HCT116 (cell line): Measurements from ENCODE around the gene CS. TPM values are rescaled to one million over a fixed set of nuclear protein-coding genes. Genes with fewer than 3 reads are reported as not detected.

Experiments
- ATAC-seq: fragments of 200-7000 bp; cut with Tn5 transposase; 2 replicates; pipeline ENCODE4 v1.9.1; 2020; ENCODE audit warnings: mild to moderate bottlenecking, moderate library complexity
- BruUV-seq: library from RNA; stranded (reverse); fragments of 400-500 nt; replicated peaks from 2 replicates; lab custom pipeline; 2021; lab: Mats Ljungman, UMichigan
- CTCF ChIA-PET: fragments of 300-600 bp; sonication (Branson Sonifier 250); formaldehyde crosslinking; loops from one replicate; lab custom pipeline; 2021; ENCODE audit warnings: antibody characterized with exemption; lab: Charles Lee
- POLR2A ChIA-PET: fragments of 300-600, 350-600 bp; sonication (Branson Sonifier 250); formaldehyde crosslinking; loops from one replicate; lab custom pipeline; 2021; ENCODE audit warnings: antibody characterized with exemption; lab: Charles Lee
- RAD21 ChIA-PET, 2 experiments: fragments of 300-600 bp; sonication (Branson Sonifier 250); formaldehyde crosslinking; loops; one replicate each; lab custom pipeline; 2023; ENCODE audit warnings: low total read pairs in 2 of 2; ENCODE audit not compliant: uncharacterized antibody in 2 of 2, unreplicated experiment in 2 of 2, low non-redundant PET in 1 of 2; lab: Charles Lee
- DNase-seq: peaks from one replicate; pipeline ENCODE4 v3.0.0-alpha.2; 2010; ENCODE audit warnings: low read depth, low spot score
- H2AFZ ChIP-seq: fragments of 200-600 bp; shearing (Covaris generic), sonication (generic); 2 replicates; pipeline ENCODE4 v1.6.1; 2017; ENCODE audit warnings: low read depth, mixed run types, mixed read lengths, antibody characterized with exemption, low read length; ENCODE audit not compliant: poor library complexity, severe bottlenecking
- H3K27ac ChIP-seq: 2 replicates; pipeline ENCODE4 v1.5.1; 2012; ENCODE audit warnings: low read depth, low read length
- H3K27me3 ChIP-seq: fragments of 200-600 bp; sonication (generic); 2 replicates; pipeline ENCODE4 v1.6.1; 2016; ENCODE audit warnings: mixed run types, low read length, mixed read lengths; ENCODE audit not compliant: insufficient read depth
- H3K36me3 ChIP-seq, 2 experiments: fragments of 200-500 bp in 1 of 2; fragments of 200-600 bp in 1 of 2; sonication (Bioruptor generic) in 1 of 2; sonication (generic) in 1 of 2; 2 replicates each; pipeline versions ENCODE4 v1.5.1 to v1.6.1; 2014 to 2016; ENCODE audit warnings: low read length in 2 of 2, inconsistent platforms in 1 of 2, mixed read lengths in 1 of 2, mixed run types in 1 of 2; ENCODE audit not compliant: insufficient read depth in 2 of 2, control insufficient read depth in 1 of 2
- H3K4me1 ChIP-seq, 2 experiments: fragments of 200-600 bp in 1 of 2; sonication (generic) in 1 of 2; 2 replicates each; pipeline versions ENCODE4 v1.5.1 to v1.6.1; 2012 to 2017; ENCODE audit warnings: low read length in 2 of 2, inconsistent platforms in 1 of 2, mild to moderate bottlenecking in 1 of 2, mixed read lengths in 1 of 2, mixed run types in 1 of 2, moderate library complexity in 1 of 2; ENCODE audit not compliant: insufficient read depth in 2 of 2, control insufficient read depth in 1 of 2
- H3K4me2 ChIP-seq: fragments of 200-600 bp; sonication (generic); 2 replicates; pipeline ENCODE4 v1.6.1; 2017; ENCODE audit warnings: mixed run types, low read length, mixed read lengths
- H3K4me3 ChIP-seq, 2 experiments: fragments of 200-600 bp in 1 of 2; sonication (generic) in 1 of 2; replicated peaks in 1 of 2; 2 replicates each; pipeline ENCODE4 v1.5.1; 2011 to 2016; ENCODE audit warnings: low read length in 2 of 2, control low read depth in 1 of 2, low read depth in 1 of 2, mild to moderate bottlenecking in 1 of 2, mixed read lengths in 1 of 2, mixed run types in 1 of 2
- H3K79me2 ChIP-seq: fragments of 200-600 bp; sonication (generic); 2 replicates; pipeline ENCODE4 v1.6.1; 2017; ENCODE audit warnings: mild to moderate bottlenecking, mixed run types, low read length, moderate library complexity, mixed read lengths; ENCODE audit not compliant: insufficient read depth
- H3K9ac ChIP-seq: fragments of 200-600 bp; sonication (generic); 2 replicates; pipeline ENCODE4 v1.6.1; 2016; ENCODE audit warnings: low read length, mixed read lengths
- H3K9me2 ChIP-seq: fragments of 200-600 bp; sonication (generic), shearing (Covaris generic); 2 replicates; pipeline ENCODE4 v1.6.1; 2017; ENCODE audit warnings: mixed run types, mild to moderate bottlenecking, moderate library complexity; ENCODE audit not compliant: insufficient read depth
- H3K9me3 ChIP-seq, 2 experiments: fragments of 200-500 bp in 1 of 2; fragments of 200-600 bp in 1 of 2; sonication (Bioruptor generic) in 1 of 2; sonication (generic) in 1 of 2; 2 replicates each; pipeline ENCODE4 v1.6.1; 2014 to 2017; ENCODE audit warnings: low read length in 2 of 2, mixed read lengths in 2 of 2, inconsistent platforms in 1 of 2, low read depth in 1 of 2, mild to moderate bottlenecking in 1 of 2, mixed run types in 1 of 2, moderate library complexity in 1 of 2; ENCODE audit not compliant: control insufficient read depth in 1 of 2, insufficient read depth in 1 of 2
- H4K20me1 ChIP-seq: fragments of 200-600 bp; sonication (generic), shearing (Covaris generic); 2 replicates; pipeline ENCODE4 v1.6.1; 2017; ENCODE audit warnings: mixed run types, mild to moderate bottlenecking, moderate library complexity; ENCODE audit not compliant: insufficient read depth
- ATF3 ChIP-seq: IDR thresholded peaks from 2 replicates; pipeline ENCODE4 v1.6.1; 2012
- CEBPB ChIP-seq: IDR thresholded peaks from 2 replicates; pipeline ENCODE4 v1.6.1; 2012; ENCODE audit warnings: low read depth
- CTCF ChIP-seq, 3 experiments: fragments of 200-600 bp in 1 of 3; sonication (generic) in 1 of 3; IDR thresholded peaks in 2 of 3; conservative IDR thresholded peaks in 1 of 3; 2 replicates each; pipeline ENCODE4 v1.5.1; 2012 to 2017; ENCODE audit warnings: low read depth in 2 of 3, low read length in 2 of 3, antibody characterized with exemption in 1 of 3, borderline replicate concordance in 1 of 3, control low read depth in 1 of 3, mild to moderate bottlenecking in 1 of 3, mixed read lengths in 1 of 3, mixed run types in 1 of 3, moderate library complexity in 1 of 3; ENCODE audit not compliant: insufficient read depth in 1 of 3
- ELF1 ChIP-seq: IDR thresholded peaks from 2 replicates; pipeline ENCODE4 v1.6.1; 2012; ENCODE audit warnings: low read depth, borderline replicate concordance
- EZH2 ChIP-seq: fragments of 200-600 bp; sonication (generic); IDR thresholded peaks from 2 replicates; pipeline ENCODE4 v1.6.1; 2017; ENCODE audit warnings: antibody characterized with exemption, mixed run types
- EZH2phosphoT487 ChIP-seq: fragments of 200-600 bp; IDR thresholded peaks from 2 replicates; pipeline ENCODE4 v1.6.1; 2018; ENCODE audit warnings: antibody characterized with exemption, borderline replicate concordance
- MAX ChIP-seq: IDR thresholded peaks from 2 replicates; pipeline ENCODE4 v1.6.1; 2012
- POLR2A ChIP-seq: IDR thresholded peaks from 2 replicates; pipeline ENCODE4 v1.7.0; 2011; ENCODE audit warnings: borderline replicate concordance; ENCODE audit not compliant: insufficient read depth, insufficient read length; ENCODE audit errors: extremely low read depth
- RAD21 ChIP-seq: IDR thresholded peaks from 2 replicates; pipeline ENCODE4 v1.6.1; 2012; ENCODE audit warnings: low read depth, mild to moderate bottlenecking
- REST ChIP-seq: IDR thresholded peaks from 2 replicates; pipeline ENCODE4 v1.6.1; 2012; ENCODE audit warnings: low read depth
- SIN3A ChIP-seq: IDR thresholded peaks from 2 replicates; pipeline ENCODE4 v1.6.1; 2012; ENCODE audit warnings: low read depth
- SP1 ChIP-seq: IDR thresholded peaks from 2 replicates; pipeline ENCODE4 v1.6.1; 2012; ENCODE audit warnings: low read depth
- TCF7L2 ChIP-seq: IDR thresholded peaks from 2 replicates; pipeline ENCODE4 v1.7.0; 2011; ENCODE audit warnings: borderline replicate concordance, inconsistent platforms; ENCODE audit not compliant: insufficient read depth, insufficient read length; ENCODE audit errors: extremely low read depth
- YY1 ChIP-seq: IDR thresholded peaks from 2 replicates; pipeline ENCODE4 v1.6.1; 2011; ENCODE audit warnings: low read length, low read depth, moderate library complexity, mild to moderate bottlenecking; ENCODE audit not compliant: insufficient replicate concordance; ENCODE audit errors: extremely low read depth
- ZFX ChIP-seq: fragments of 450-650 bp; IDR thresholded peaks from 2 replicates; pipeline ENCODE4 v1.6.1; 2017
- ZNF274 ChIP-seq: fragments of 200-500 bp; sonication (Bioruptor generic); IDR thresholded peaks from 2 replicates; pipeline ENCODE4 v1.6.1; 2014; ENCODE audit warnings: mild to moderate bottlenecking, low read depth, low read length, inconsistent platforms
- intact Hi-C: fragments of 100-400 bp; cut with micrococcal nuclease; formaldehyde crosslinking; loops from 2 replicates; pipeline ENCODE4 v1.10.0; 2022
- total RNA-seq: library from RNA; stranded (reverse); gene quantifications from one replicate; pipeline ENCODE4 v1.2.1, GENCODE V29; 2021; ENCODE audit not compliant: unreplicated experiment

Gene CS
- total RNA-seq, 1 experiment from 2014 or later, result 270 TPM

- DNase-seq, result no peak
- ChIA-PET POLR2A (no interaction called here), CTCF (no interaction called here), RAD21 (no interaction called here)
- no peak overlapping the region for H2AFZ ChIP-seq
- no peak overlapping the region for H3K4me2 ChIP-seq
- no TSS peak for BruUV-seq
- no peaks in the 10 kb centered on the region for H3K4me1 ChIP-seq
- intact Hi-C loops, result no loop called here
- no peaks in the 10 kb centered on the region for H3K9me2 ChIP-seq
- no peak overlapping the region for H3K27ac ChIP-seq
- no peaks in the 10 kb centered on the region for H3K27me3 ChIP-seq
- ATAC-seq, result no peak
- H3K9ac ChIP-seq, result no peak overlapping the region
- no peaks in the 10 kb centered on the region for H3K9me3 ChIP-seq
- TF ChIP-seq YY1 (no peak), MAX (no peak), REST (no peak), POLR2A (no peak), TCF7L2 (no peak), EZH2phosphoT487 (no peak), ELF1 (no peak), SIN3A (no peak), ATF3 (no peak), ZFX (no peak), CEBPB (no peak), RAD21 (no peak), ZNF274 (no peak), SP1 (no peak), EZH2 (no peak), CTCF (IDR thresholded peaks at IDR 0.05 in 2 of 3, conservative IDR thresholded peaks at IDR 0.05 in 1 of 3; ENCODE audit: borderline replicate concordance in 1 of 3, insufficient read depth in 1 of 3, low read depth in 2 of 3, low read length in 2 of 3) (no peak)
- H4K20me1 ChIP-seq, result no peaks in the 10 kb centered on the region
- H3K4me3 ChIP-seq, result no peak overlapping the region
- H3K79me2 ChIP-seq, result no peaks in the 10 kb centered on the region
- peaks cover 39 to 49% of the 10 kb centered on the region in 2 experiments for H3K36me3 ChIP-seq
Measured at GRCh38 chr12:56243731-56244181, 56.4 kb downstream of the CS start.
